Left colon (tissue), 2 donors: Measurements from ENCODE around the gene PDE9A. TPM values are rescaled to one million over a fixed set of nuclear protein-coding genes. Genes with fewer than 3 reads are reported as not detected.

Experiments
- ATAC-seq: fragments of 200-7000 bp; cut with Tn5 transposase; one replicate; pipeline ENCODE4 v1.9.1; 2020; ENCODE audit warnings: mild to moderate bottlenecking, moderate library complexity
- DNase-seq, 2 donors: peaks; one replicate each; pipeline ENCODE4 v3.0.0-alpha.2; 2020
- intact Hi-C, 2 donors: fragments of 100-400 bp; cut with DNase I in 1 of 2; cut with micrococcal nuclease in 1 of 2; formaldehyde crosslinking; loops; one replicate each; pipeline versions ENCODE4 v1.11.2 to v1.14.0; 2022; cut with DNase I, micrococcal nuclease
- total RNA-seq, 2 donors: library from RNA; stranded (reverse); fragmentation: NEBNext Ultra II Directional; extraction: Animal tissue kit (Norgen Biotek cat#: 25700); gene quantifications; one replicate each; pipeline ENCODE4 v1.2.1, GENCODE V29; 2021
- donor health status: DM: no; HTN: no; CAD: no.
- donor health status: DM: yes; HTN: yes; CAD: no.

The PDE9A gene
- total RNA-seq, 2 donors from 2014 or later: 117 to 236 TPM

DNA sequence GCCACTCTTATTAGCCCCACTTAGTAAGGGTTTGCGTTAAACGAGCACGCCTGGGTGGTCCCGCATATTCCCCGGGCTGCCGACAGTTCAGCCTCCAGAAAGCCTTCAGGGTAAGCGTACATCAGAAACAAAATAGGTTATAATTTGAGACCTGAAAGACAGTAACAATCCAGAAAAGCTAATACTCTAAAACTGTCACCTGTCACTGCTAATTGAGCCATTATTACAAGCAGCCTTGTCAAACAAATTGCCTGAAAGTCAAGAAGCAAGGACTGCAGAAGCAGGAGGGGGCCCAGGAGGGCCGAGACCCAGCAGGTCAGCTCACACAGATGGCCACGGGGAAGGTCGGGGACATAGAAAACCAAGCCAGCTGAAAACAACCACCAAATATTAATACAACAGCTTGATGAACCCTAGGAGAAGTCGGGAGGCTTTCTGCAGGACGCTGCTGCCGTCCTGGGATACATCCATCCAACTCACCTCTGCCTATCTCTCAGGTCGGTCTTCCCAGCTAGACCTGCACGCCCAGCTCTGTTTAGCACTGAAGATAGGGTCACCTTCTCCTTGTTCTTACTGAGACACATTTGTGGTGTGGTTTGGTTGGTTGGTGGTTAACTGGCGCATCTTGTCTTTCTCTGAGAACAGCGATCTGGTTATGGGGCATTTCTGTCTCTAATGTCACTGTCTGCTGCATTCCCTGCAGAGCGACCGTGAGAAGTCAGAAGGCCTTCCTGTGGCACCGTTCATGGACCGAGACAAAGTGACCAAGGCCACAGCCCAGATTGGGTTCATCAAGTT, 115.1 kb downstream of the PDE9A start:
- ATAC-seq (no peak), DNase-seq (no peak)
- intact Hi-C loops: no loop called here

DNA sequence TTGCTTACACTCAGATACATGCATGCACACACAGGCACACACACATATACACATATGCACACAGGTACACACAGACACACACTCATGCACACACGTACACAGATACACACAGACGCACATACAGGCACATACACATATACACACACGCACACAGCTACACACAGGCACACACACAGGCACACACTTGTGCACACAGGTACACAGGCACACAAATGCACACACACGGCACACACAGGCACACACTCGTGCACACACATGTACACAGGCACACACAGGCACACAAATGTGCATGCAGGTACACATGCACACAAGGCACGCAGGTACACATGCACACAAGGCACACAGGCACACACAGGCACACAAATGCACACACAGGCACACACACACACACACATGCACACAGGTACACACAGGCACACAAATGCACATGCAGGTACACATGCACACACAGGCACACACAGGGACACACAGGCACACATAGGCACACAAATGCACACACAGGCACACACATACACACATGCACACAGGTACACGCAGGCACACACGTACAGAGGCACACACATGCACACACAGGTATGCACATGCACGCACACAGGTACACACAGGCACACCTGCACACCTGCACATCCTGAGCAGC, 115.9 kb downstream of the PDE9A start:
- DNase-seq (no peak), ATAC-seq (no peak)
- intact Hi-C loops: no loop called here

DNA sequence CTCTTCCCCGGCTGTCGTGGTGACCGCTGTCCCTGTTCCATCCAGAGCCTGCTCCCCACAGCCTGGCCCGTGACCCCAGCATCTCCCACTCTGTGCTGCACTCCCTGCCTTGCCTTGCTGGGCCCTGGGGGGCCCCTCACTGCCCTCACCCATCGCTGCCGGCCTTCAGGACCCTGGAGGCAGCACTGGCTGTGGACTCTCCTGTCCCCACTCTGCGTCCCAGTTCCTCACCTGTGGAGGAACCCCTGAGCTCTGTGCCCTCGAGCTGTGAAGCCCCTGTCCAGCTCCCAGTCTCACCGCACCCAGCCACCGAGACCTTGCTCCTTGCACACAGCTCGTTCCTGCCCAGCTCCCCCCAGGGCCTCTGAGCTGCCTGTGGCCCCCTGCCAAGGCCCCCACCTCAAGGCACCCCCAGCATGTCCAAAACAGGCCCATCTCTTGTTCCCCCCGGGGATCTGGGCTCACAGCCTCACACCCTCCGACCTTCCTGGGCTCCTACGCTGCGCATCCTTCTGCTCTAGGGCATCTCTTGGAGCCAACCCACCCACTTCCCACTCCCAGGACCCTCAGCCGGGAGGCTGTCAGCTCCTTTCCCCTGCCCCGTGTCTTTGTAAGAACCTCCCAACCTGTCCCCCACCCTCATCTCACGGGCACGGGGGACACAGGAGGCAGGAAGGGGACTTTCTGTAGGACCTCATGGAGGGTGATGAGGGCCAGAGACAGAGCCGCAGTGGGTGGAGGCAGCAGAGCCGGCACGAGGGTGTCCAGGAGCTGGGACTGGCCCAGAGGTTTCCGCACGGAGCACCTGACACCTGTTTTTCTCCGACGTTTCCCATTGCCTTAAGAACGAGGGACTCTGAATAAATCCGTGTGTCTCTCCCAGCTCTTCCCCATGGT, 116.6 kb downstream of the PDE9A start:
- DNase-seq (no peak), ATAC-seq (no peak)
- intact Hi-C loops: no loop called here

DNA sequence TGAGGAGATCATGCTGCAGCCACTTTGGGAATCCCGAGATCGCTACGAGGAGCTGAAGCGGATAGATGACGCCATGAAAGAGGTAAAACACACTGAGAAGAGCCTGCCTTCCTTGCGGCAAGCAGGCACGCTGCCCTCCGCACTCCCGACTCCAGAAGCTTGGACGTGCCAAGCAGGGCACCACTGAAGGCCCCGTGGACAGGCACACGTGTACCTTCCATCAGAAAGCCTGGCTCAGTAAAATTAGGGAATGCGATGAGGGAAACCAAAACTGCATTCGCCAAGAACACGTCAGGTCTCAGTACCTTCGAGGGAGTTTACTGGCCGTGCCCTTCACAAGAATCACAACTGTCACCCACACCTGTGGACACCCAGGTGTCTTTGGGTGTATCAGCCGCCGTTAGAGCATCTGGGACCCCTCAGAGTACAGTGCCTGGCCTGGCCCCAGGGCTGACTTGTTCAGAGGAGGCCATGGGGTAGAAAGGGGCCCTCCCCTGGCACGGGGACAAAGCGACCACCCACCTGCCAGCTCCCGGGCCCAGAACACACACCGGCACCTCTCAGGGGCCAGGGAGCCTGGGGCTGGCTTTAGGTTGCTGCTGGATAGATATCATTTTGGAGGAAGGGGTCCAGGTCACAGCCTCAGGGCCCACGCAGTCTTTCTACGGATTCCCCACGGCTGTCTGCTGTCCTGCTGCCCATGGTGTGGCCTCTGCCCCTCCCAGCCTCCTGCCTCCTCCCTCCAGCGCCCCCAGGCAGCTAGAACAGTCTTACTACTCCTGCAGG, 117.5 kb downstream of the PDE9A start:
- ATAC-seq (peak; percentile 11), DNase-seq (no peak)
- intact Hi-C loops: no loop called here

DNA sequence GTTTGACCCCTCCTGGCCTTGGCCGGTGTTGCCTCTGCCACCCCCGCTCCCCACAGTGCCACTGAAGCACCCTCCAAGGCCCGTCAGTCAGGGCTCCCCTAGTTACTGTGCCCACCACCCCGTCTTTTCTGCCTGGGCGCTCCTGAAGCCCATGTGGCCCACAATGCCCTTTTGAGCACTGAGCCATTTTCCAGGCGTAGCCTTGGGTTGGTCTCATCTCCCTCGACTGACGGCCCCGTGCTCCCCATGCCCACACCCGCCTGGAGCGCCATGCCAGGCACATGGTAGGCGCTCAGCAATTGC, 118.0 kb downstream of the PDE9A start:
- intact Hi-C loops: no loop called here
- ATAC-seq: peak; percentile 15
- DNase-seq: no peak

DNA sequence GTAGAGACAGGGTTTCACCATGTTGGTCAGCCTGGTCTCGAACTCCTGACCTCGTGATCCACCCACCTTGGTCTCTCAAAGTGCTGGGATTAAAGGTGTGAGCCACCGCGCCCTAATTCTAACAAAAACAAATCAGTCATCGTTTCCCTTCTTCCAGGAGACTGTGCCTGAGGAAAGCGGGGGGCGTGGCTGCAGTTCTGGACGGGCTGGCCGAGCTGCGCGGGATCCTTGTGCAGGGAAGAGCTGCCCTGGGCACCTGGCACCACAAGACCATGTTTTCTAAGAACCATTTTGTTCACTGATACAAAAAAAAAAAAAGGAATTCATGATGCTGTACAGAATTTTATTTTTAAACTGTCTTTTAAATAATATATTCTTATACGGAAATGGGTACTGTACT, 121.7 kb downstream of the PDE9A start:
- no peak for DNase-seq
- intact Hi-C loops: no loop called here
- ATAC-seq: no peak

DNA sequence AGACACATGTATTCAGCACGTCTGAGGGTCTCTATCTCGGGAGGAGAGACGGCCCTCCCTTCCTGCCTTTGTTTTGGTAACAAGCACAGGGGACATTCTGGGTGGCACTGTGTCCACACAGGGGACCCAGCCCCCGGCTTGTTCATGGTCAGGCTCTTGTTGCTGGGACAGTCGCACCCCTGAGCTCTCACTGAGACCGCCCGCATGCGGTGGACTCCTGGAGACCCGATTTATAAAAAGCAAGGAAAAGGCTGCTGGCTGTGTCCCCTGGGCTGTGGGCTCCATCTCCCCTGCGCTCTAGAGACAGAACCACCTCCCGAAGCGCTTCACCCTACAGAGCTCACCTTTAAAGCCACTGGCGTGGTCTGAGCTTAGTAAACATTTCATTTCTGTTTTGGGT, 122.5 kb downstream of the PDE9A start:
- no peak for DNase-seq
- no peak for ATAC-seq

DNA sequence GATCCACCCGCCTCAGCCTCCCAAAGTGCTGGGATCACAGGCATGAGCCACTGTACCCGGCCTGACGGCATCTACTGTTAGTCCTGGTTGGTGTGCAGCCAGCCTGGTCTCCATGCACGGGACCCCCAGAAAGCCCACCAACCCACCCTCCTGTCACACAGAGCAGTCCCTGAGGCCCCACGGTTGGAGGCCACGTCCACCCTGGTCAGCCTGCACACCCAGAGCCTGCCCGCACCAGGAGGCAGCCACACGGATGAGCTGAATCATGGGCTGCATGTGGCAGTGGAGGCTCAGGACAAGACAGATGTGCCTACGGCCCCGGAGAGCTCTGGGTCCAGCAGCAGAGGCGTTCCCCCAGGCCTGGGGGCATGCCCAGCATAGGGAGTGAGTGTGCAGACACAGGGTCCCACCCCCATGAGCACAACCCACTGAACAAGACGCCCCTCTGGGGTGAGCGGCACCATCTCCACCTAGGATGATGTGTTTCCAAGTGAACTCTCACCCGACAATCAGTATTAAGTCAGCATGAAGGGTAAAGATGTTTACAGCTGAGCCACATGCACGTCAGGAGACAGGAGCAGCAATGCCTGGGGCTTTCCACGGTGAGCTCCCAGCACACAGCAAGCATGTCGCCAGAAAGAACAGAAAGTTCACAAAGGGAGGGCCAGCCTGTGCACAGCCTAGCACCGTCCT, 123.8 kb downstream of the PDE9A start:
- ATAC-seq (no peak), DNase-seq (no peak)
- intact Hi-C loops: no loop called here

More for the DNA sequence above, 122.5 kb downstream of the PDE9A start:
- intact Hi-C loops: no loop called here

DNA sequence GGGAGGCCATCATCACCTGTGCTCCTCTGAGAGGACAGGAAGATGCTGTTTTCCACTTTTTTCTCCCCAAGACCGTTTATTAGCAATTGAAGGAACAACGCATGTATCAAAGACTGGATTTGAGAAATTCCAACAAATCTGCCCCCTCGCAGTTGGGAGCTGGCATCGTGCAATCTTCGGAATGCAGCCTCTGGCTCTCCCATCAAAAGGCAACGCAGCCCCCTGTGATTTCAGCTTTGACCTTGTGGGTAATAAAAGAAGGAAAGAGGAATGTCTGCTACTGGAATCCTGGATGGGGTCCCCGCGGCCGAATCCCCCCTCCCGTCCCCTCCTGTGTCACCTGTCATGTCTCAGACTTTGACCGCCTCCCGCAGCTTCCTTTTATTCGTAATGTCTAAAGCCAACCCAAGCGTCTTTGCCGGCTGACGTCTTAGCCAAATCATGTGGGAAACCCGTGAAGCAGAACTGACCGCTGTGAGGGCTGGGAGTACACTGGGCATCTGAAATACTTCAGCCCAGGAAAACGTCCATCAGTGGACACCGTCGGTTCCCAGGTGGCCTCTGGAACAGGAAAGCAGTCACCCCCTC, 124.4 kb downstream of the PDE9A start:
- ATAC-seq (no peak), DNase-seq (no peak)
- intact Hi-C loops: no loop called here

DNA sequence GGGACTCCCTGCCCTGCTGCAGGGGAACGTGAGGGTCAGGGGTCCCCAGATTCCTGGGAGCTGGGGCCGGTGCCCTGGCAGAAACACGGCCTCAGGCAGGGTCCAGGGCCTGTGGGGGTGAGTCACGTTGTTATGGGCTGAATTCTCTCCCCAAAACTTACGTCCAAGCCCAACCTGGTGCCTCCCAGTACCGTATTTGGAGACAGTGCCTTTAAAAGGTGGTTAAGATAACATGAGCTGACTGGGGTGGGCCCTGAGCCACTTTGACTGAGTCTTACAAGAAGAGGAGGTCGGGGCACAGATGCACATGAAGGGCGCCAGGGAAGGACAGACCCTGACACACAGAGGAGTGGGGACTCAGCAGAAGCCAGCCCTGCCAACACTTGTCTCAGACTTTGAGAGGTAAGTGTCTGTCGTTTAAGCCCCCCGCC, 126.0 kb downstream of the PDE9A start:
- ATAC-seq (no peak), DNase-seq (no peak)
- intact Hi-C loops: no loop called here

DNA sequence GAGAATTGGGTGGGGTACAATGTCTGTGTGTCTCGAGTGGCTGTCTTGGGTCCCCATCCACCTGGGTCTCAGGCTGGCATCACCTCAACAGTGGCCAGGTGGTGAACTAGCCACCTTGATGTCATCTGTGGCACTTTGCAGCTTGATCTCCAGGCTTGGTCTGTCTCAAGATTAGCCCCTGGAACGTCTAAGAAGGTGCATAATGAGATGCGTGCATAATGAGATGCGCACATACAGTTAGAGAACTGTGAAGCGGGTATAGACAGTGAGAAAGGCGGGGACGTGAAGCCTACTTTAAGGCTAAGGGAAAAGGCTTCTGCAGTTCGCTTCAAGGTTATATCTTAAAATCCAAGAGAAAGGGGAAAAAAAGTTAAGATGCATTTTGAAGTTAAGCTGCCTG, 127.2 kb downstream of the PDE9A start:
- intact Hi-C loops: no loop called here
- peak; percentile 14 for ATAC-seq

DNA sequence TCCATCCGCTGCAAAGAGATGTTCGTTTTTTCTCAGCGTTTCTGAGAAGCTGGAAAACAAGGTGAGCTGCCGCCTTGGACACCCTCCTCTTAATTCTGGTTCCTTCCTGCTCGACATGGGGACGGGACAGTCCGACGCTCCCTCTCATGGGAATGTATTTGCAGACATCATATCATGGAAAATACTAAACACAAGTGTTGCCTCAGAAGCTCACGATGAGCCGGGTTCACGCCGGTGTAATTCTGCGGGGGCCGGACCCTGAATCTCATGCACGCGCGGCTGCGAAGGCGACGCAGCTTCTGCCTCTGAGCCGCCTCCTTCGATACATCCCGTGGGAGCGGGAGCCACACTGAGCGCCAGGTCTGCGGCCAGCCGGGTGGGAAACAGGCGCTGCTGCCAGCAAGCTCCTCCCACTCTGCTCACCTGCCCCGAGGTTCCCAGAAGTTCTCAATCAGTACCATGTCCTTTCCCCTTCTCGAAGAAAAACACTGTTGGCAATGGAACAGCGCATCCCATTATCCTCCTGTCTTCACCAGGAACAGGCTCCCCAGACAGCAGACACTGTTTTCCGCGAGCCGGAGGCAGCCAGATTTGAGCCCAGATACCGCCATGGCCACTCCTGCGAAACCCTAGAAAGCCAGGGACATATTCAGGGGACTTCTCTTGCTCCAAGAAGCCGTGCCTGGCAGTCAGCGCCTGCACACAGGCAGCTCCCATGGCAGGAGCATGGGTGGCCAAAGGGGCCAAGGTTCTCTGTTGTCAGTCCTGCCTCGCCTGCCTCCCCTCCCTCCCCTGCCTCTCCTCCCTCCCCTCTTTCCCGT, 127.9 kb downstream of the PDE9A start:
- ATAC-seq: peak; percentile 73
- intact Hi-C loops: no loop called here
- peak; percentile 51 to 66 for DNase-seq

More for the DNA sequence above, 127.2 kb downstream of the PDE9A start:
- no peak for DNase-seq

DNA sequence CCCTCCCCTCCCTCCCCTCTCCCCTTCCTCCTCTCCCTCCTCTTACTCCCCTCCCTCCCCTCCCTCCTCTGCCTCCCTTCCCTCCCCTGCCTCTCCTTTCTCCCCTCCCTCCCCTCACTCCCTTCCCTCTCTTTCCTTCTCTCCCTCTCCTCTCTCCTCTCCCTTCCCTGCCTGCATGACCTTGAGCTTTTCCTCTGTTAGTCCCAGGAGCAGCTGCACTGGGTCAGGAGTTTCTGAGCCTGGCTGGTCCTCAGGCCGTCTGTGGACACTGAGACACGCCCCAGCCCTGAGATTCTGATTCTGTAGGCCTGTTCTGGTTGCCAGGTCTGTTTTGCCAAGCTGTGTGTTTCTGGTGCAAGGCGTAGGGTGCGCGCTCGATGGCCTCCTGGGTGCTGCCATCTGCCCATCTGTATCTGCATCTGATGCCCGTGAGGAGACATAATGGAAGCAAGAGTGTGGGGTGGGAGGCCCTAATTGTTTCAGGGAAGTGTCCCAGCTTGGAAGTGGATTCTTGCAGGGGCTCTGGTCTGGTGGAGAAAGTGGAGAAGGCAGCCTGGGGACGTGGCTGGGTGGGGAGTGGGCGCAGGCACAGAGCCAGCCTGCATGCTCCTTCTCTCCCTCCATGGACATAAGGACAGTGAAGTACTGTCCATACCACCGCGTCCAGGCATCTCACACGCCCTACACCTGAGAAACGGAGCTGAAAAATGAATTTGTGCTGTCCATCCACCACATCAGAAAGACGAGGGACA, 128.7 kb downstream of the PDE9A start:
- DNase-seq (peak in 1 of 2 donors; percentile 27), ATAC-seq (peak; percentile 24)
- intact Hi-C loops: no loop called here

DNA sequence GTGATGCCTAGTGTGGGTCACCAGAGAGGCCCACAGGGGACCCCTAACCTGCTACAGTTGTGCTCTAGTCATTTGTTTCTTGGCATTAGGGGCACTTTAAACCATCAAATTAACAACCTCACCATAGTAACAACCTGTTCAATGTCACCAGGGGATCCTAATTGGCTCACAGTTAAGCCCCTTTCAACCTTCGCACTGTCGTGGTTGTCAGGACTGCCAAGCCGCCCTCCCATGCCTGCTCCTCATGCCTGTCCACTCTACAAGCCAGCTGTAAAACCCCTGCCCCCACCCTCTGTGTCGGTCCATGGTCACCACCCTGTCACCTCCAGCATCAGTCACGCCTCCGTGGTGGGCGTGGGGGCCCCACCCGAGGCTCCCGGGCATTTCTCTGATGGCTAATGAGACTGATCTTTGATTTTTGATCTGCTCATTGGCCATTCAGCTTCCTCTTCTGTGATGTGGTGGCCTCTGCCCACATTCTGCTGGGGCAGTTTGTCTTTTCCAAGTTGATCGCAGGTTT, 129.4 kb downstream of the PDE9A start:
- DNase-seq (no peak), ATAC-seq (no peak)
- intact Hi-C loops: no loop called here

DNA sequence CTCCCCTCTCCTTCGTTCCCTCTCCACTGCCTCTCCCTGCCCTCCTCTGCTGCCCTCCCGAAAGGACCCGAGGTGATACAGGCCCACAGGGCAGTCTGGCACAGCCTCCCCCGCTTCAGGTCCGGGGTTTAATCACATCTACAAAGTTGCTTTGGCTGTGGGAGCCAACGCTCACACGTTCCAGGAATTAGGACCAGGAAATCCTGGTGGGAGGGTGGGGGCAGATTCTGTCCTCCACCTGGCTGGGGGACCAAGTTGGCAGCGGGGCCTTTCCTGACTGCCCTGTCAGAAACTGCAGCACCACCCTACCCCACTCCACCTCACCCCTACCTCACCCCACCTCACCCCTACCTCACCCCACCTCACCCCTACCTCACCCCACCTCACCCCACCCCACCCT, 130.9 kb downstream of the PDE9A start:
- no peak for DNase-seq
- intact Hi-C loops: no loop called here
- peak; percentile 1 for ATAC-seq

DNA sequence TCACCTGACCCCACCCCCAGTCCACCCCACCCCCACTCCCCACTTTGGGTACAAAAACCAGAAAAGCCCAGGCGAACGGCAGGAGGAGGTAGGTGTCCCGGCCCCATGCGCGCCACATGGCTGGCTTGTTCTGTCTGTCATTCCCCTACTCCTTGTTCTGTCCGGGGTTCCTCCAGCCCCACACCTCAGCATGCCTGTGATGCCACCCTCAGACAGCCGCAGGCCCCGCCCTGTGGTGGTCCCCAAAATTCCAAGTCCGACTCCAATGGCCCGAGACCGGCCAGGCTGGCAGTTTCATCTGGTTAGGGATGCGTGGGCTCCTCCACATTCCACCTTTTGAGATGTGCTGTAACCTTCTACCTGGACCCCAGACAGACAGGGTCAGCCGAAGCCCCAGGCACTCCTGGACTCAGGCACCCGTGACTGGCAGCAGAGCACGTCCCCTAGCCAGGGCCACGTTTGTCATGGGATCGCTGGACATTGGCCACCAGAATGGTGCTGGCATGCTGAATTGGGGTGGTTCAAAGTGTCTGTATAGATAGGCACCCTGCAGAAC, 131.6 kb downstream of the PDE9A start:
- DNase-seq (no peak), ATAC-seq (no peak)
- intact Hi-C loops: no loop called here
